Thyroid gland (tissue), 4 donors: ENCODE results near the gene TACR1. TPM values are rescaled to one million over a fixed set of nuclear protein-coding genes. Genes with fewer than 3 reads are reported as not detected.
"Not testable (repeated sequence)": the region's sequence is repeated elsewhere in the genome, so short reads cannot be mapped to it uniquely, and the experiment has no call there.

Experiments used
- DNase-seq, 2 donors: peaks; one replicate each; pipeline ENCODE4 v3.0.0-alpha.2; 2019
- H3K27ac ChIP-seq, 3 donors: fragments of 200-600 bp; sonication (generic); 1 replicate in 2 of 3; 2 replicates in 1 of 3; pipeline ENCODE4 v1.5.1; 2016 to 2019; ENCODE audit warnings: mild to moderate bottlenecking in 1 of 3, moderate library complexity in 1 of 3
- H3K27me3 ChIP-seq: fragments of 200-600 bp; sonication (generic); one replicate; pipeline ENCODE4 v1.5.1; 2019
- H3K36me3 ChIP-seq, 2 donors: fragments of 200-600 bp; sonication (generic); one replicate each; pipeline ENCODE4 v1.5.1; 2016 to 2019
- H3K4me1 ChIP-seq, 2 donors: fragments of 200-600 bp; sonication (generic); one replicate each; pipeline ENCODE4 v1.5.1; 2017 to 2019
- H3K4me3 ChIP-seq, 3 donors: fragments of 200-600 bp; sonication (generic); replicated peaks in 1 of 3; 1 replicate in 2 of 3; 2 replicates in 1 of 3; pipeline ENCODE4 v1.5.1; 2016; ENCODE audit warnings: mild to moderate bottlenecking in 1 of 3
- H3K9me3 ChIP-seq: fragments of 200-600 bp; sonication (generic); one replicate; pipeline ENCODE4 v1.5.1; 2017
- CTCF ChIP-seq, 6 experiments: fragments of 200-600 bp in 3 of 6; fragments of 450-650 bp in 3 of 6; sonication (generic) in 3 of 6; IDR thresholded peaks; one replicate each; pipeline ENCODE4 v1.5.1; 2016 to 2019; ENCODE audit warnings: antibody characterized with exemption in 6 of 6, mild to moderate bottlenecking in 2 of 6, inconsistent platforms in 1 of 6, moderate library complexity in 1 of 6
- POLR2A ChIP-seq, 2 donors: fragments of 450-650 bp; IDR thresholded peaks; one replicate each; pipeline ENCODE4 v1.6.1; 2017; ENCODE audit warnings: antibody characterized with exemption in 2 of 2, mild to moderate bottlenecking in 2 of 2, moderate library complexity in 1 of 2
- WGBS, 2 donors: methylation state at CpG; one replicate each; pipeline ENCODE4 v1.1.5; 2017; 5-methylcytosine and 5-hydroxymethylcytosine counted together
- intact Hi-C: fragments of 100-400 bp; cut with DNase I; formaldehyde crosslinking; loops from one replicate; pipeline ENCODE4 v1.15.1; 2023
- total RNA-seq, 4 donors: library from RNA; depleted of rRNA; stranded (reverse); fragments of >200 nt; gene quantifications; one replicate each; pipeline ENCODE4 v1.2.3, GENCODE V29; 2016

The TACR1 gene
- total RNA-seq, 4 donors from 2014 or later = 0.24 to 2.7 (median 0.63) TPM

- H3K4me3 ChIP-seq = no peak overlapping the region
- no peak for TF ChIP-seq CTCF (IDR thresholded peaks at IDR 0.05)
- 94% methylated on average over 4 of the region's 4 CpGs for WGBS, 2 donors
Measured at GRCh38 chr2:75224636-75225094, 25.3 kb upstream of the TACR1 start.

DNA sequence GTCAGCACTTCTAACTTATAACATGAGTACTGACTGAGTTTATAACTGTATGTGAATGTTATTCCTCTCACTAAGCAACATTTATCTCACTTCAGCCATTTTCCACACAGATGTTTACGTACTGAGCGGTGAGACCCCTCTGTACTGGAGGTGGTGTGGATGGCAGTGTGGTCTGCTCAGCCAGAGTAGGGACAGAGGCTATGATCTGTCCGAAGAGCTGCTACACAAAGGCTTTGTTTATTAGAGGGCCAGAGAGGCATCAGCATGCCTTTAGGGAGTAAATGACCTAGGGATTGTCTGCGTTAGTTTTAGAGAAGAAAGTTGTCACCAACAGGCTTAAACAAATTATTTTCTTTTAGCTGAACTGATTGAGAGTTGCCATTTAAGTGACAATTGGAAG lies 23.2 kb upstream of the TACR1 start:
- H3K27me3 ChIP-seq = no peaks in the 10 kb centered on the region
- intact Hi-C loops = no loop called here
- WGBS, 2 donors = 77 to 79% methylated on average over 4 of the region's 4 CpGs
- no peak for TF ChIP-seq CTCF (IDR thresholded peaks at IDR 0.05)
- no peak for TF ChIP-seq POLR2A (IDR thresholded peaks at IDR 0.05)
- H3K4me3 ChIP-seq = no peak overlapping the region
- H3K36me3 ChIP-seq = no peaks in the 10 kb centered on the region
- H3K4me1 ChIP-seq = no peaks in the 10 kb centered on the region
- no peak for DNase-seq
- no peaks in the 10 kb centered on the region for H3K9me3 ChIP-seq
- H3K27ac ChIP-seq = no peak overlapping the region

More at GRCh38 chr2:75224636-75225094, 25.3 kb upstream of the TACR1 start:
- DNase-seq = no peak
- Histone ChIP-seq H3K36me3 (no peaks in the 10 kb centered on the region), H3K27ac (no peak overlapping the region), H3K9me3 (no peaks in the 10 kb centered on the region), H3K27me3 (no peaks in the 10 kb centered on the region), H3K4me1 (no peaks in the 10 kb centered on the region)
- intact Hi-C loops = no loop called here

GRCh38 chr2:75221862-75222261 lies 22.5 kb upstream of the TACR1 start:
- TF ChIP-seq POLR2A (IDR thresholded peaks at IDR 0.05) = no peak
- no peak for TF ChIP-seq CTCF (IDR thresholded peaks at IDR 0.05)
- intact Hi-C loops = no loop called here

DNA sequence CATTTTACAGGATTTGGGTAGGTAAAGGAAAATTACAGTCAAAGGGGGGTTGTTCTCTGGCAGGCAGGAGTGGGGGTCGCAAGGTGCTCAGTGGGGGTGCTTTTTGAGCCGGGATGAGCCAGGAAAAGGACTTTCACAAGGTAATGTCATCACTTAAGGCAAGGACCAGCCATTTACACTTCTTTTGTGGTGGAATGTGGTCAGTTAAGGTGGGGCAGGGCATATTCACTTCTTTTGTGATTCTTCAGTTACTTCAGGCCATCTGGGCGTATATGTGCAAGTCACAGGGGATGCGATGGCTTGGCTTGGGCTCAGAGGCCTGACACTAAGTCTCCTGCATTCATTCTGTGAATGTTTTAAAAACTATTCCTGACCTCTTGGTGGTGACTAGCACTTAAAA lies 19.9 kb upstream of the TACR1 start:
- DNase-seq, H3K9me3 ChIP-seq, H3K4me1 ChIP-seq, H3K27ac ChIP-seq, intact Hi-C loops, H3K4me3 ChIP-seq, H3K36me3 ChIP-seq, H3K27me3 ChIP-seq: not testable (repeated sequence)
- WGBS, 2 donors = 88 to 91% methylated on average over 4 of the region's 4 CpGs

More at GRCh38 chr2:75221862-75222261, 22.5 kb upstream of the TACR1 start:
- 69% methylated on average over 3 of the region's 3 CpGs for WGBS, 2 donors
- Histone ChIP-seq H3K4me3 (no peak overlapping the region), H3K27ac (no peak overlapping the region), H3K27me3 (no peaks in the 10 kb centered on the region), H3K36me3 (no peaks in the 10 kb centered on the region), H3K9me3 (no peaks in the 10 kb centered on the region), H3K4me1 (no peaks in the 10 kb centered on the region)
- no peak for DNase-seq

DNA sequence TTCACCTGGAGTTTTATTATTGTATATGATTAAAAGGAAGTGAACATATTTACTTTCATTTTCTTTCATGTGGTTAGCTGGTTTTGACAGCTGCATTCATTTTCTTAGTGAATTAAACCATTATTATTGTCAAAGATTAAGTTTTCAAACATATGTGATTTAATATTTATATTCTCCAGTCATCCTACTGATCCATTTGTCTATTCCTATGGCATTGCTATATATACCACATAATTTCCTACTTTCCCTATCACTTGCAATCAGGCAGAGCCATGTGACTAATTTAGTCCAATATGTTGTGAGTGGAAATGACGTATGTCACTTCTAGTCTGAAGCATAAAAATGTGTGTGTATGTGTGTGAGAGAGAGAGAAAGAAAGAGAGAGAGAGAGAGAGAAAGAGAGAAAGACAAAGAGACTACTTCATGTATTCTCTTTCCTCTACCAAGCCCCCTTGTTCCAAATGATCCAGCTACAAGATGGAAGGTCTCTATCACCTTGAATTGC lies 12.0 kb upstream of the TACR1 start:
- no peak overlapping the region for H3K4me3 ChIP-seq
- no peaks in the 10 kb centered on the region for H3K36me3 ChIP-seq
- WGBS, 2 donors = 92 to 95% methylated on average over 1 of the region's 1 CpG
- no peak for TF ChIP-seq CTCF (IDR thresholded peaks at IDR 0.05)
- no peak for TF ChIP-seq POLR2A (IDR thresholded peaks at IDR 0.05)
- no peaks in the 10 kb centered on the region for H3K4me1 ChIP-seq
- intact Hi-C loops = no loop called here
- H3K27me3 ChIP-seq = no peaks in the 10 kb centered on the region
- no peak overlapping the region for H3K27ac ChIP-seq
- H3K9me3 ChIP-seq = no peaks in the 10 kb centered on the region
- no peak for DNase-seq

DNA sequence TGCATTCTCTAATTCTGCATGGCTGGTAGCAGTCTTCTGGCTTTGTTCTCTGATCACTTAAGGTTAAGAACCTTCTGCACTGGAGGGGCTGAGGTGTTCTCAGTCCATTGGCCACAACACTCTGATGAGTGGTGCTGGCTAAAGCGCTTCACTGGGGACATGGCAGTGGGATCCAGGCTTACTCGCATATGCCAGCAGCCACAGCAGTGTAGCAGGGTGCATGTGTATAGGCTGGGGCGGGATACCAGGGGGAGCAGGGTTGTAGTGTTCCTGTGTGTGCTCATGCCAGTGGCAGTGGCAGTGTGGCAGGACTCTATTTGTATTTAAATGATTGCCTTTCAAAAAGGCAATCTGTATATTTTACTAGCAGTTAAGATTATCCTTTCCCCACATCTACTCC lies 11.1 kb upstream of the TACR1 start:
- H3K27me3 ChIP-seq = no peaks in the 10 kb centered on the region
- 94 to 97% methylated on average over 3 of the region's 3 CpGs for WGBS, 2 donors
- DNase-seq = no peak
- no peaks in the 10 kb centered on the region for H3K4me1 ChIP-seq
- no peaks in the 10 kb centered on the region for H3K36me3 ChIP-seq
- no peaks in the 10 kb centered on the region for H3K9me3 ChIP-seq
- intact Hi-C loops = no loop called here
- TF ChIP-seq POLR2A (IDR thresholded peaks at IDR 0.05) = no peak
- TF ChIP-seq CTCF (IDR thresholded peaks at IDR 0.05) = no peak
- no peak overlapping the region for H3K4me3 ChIP-seq
- no peak overlapping the region for H3K27ac ChIP-seq
